ENCODE measurements around the gene MTMR4. TPM values are rescaled to one million over a fixed set of nuclear protein-coding genes. Genes with fewer than 3 reads are reported as not detected.
"Not testable (repeated sequence)": the region's sequence is repeated elsewhere in the genome, so short reads cannot be mapped to it uniquely, and the experiment has no call there.

The MTMR4 gene
- 11.3 TPM for total RNA-seq
- long read RNA-seq, full-length matches to known transcripts = 1 of 32 reads
- long read RNA-seq, partial matches to known transcripts = 30 of 32 reads
- long read RNA-seq, other reads (novel, unspliced or antisense) = 1 of 32 reads

- intact Hi-C loops (cut with DNase I) = no loop called here
- DNase-seq = peak; percentile 91
- ATAC-seq (ENCODE audit: poor library complexity) = peak; percentile 52
Measured at GRCh38 chr17:58513965-58514769, at the start of gene MTMR4. Gene MTMR4 (minus strand): TSS chr17:58514638. CDS start chr17:58514407, 231 bp downstream.

GRCh38 chr17:58560511-58560910 is 46.1 kb upstream of the MTMR4 start:
- ATAC-seq (ENCODE audit: poor library complexity) (no peak), DNase-seq (no peak)
- intact Hi-C loops (cut with DNase I) = no loop called here

DNA sequence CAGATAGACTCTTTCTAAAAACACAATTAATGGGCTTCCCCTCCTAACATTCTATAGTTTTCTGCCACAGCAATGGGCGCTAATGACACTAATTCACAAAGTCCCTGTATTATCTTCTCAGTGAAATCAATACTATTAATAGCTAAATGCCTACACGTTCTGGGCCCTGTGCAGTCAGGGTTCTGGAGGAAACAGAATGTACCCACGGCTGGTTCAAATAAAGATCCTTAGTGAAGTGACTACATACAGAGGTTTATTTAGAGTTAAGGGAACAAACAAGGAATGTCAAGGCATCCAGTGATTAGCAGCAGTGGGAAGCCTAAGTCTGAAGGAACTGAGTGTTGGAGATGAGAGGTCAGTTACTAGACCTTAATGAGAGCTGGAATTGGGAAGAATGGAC is 43.5 kb upstream of the MTMR4 start:
- DNase-seq = no peak
- ATAC-seq (ENCODE audit: poor library complexity) = peak; percentile 83
- intact Hi-C loops (cut with DNase I) = no loop called here

DNA sequence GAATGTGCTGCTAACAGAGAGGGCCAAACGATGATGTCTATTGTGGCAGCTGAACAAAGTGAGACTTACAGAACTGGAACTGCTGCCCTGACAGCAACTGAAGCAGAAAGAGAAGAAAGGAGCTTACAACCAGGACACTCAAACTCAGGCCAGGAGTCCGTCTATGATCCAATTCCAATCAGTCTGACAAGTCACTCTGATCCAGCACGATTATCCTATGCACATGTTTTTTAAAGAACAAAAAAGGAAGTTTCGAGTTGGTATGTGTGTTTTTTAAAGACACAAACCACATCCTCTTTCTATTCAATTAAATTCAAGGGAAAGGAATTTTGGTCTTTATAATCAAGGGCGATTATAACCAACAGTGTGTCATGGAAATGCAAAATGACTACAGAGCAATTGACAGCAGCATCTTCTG is 42.4 kb upstream of the MTMR4 start:
- ATAC-seq (ENCODE audit: poor library complexity) (no peak), DNase-seq (no peak)
- intact Hi-C loops (cut with DNase I) = no loop called here

GRCh38 chr17:58555109-58555508 is 40.7 kb upstream of the MTMR4 start:
- DNase-seq; intact Hi-C loops (cut with DNase I); ATAC-seq (ENCODE audit: poor library complexity): not testable (repeated sequence)

- ATAC-seq (ENCODE audit: poor library complexity) = no peak
- intact Hi-C loops (cut with DNase I) = no loop called here
Measured at GRCh38 chr17:58541249-58541648, 26.8 kb upstream of the MTMR4 start.

GRCh38 chr17:58539698-58540097 is 25.3 kb upstream of the MTMR4 start:
- intact Hi-C loops (cut with DNase I) = no loop called here
- no peak for ATAC-seq (ENCODE audit: poor library complexity)
- no peak for DNase-seq

More at GRCh38 chr17:58541249-58541648, 26.8 kb upstream of the MTMR4 start:
- no peak for DNase-seq

DNA sequence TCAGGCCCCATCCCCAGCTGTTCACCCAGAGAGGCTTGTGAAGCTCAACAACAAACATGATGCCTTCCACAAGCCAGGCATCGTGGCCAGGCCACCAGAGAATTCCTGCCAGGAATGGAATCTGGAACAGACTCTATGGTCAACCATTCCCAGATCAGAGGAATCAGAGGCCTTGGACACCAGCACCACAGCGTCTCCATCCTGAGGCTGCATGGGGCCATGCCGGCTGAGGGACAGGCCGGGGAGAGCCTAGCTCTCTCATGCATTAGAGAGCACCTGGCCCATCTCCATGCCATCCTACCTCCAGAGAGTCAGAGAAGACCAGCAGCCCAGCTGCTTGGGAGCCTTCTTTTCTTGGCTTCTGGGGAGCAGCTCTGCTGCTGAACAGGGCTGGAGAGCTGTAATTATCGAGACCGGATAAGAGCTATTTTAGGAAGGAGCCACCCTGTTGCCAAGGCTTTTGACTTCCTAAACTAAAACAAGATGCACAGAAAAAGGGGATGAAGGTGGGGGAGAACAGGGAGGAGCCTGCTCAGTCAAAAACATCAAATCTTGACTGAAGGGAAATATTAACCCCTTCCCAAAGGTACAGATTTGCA is 24.5 kb upstream of the MTMR4 start:
- peak; percentile 65 for ATAC-seq (ENCODE audit: poor library complexity)
- intact Hi-C loops (cut with DNase I) = no loop called here
- no peak for DNase-seq

- no peak for ATAC-seq (ENCODE audit: poor library complexity)
- intact Hi-C loops (cut with DNase I) = no loop called here
- DNase-seq = no peak
Measured at GRCh38 chr17:58537266-58537665, 22.8 kb upstream of the MTMR4 start.

DNA sequence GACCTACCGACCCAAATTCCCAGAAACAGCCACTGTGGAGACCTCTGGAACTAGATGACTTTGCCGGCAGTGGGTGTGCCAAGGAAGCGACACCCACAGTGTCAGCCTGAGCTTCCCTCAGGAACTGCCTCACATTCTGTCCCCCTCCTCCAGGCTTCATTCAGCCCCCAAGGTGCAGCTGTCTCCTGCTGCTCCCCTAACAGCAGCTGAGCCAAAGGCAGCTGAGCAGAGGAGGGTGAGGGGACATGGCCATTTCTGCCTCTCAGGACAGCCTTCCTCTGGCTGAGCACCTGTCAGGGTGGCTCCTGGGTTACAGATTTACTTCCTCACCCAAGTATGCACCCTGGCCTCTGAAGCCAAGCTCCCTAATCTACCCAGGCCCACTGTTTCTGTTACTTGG is 22.1 kb upstream of the MTMR4 start:
- intact Hi-C loops (cut with DNase I) = no loop called here
- no peak for DNase-seq
- ATAC-seq (ENCODE audit: poor library complexity) = no peak

DNA sequence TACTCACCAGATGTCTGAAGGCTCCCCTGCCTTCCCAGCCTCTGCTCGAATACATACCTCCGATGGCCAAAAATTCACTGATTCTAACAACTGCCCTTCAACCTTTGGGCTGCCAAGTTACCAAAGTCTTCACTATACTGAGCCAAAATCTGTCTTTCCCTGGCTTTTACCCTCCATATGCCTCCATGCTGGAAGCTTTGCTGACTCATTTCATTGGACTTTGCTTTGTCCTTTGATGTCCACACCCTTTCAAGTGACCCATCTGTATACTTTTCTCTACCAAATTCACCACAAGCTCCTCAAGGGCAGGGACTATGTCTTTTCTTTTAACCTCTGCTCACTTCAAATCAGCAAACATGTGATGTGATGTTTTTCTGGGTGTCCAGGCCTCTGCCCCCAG is 21.0 kb upstream of the MTMR4 start:
- DNase-seq = no peak
- ATAC-seq (ENCODE audit: poor library complexity) = no peak
- intact Hi-C loops (cut with DNase I) = no loop called here

GRCh38 chr17:58534901-58535421 is 20.5 kb upstream of the MTMR4 start:
- ATAC-seq (ENCODE audit: poor library complexity) (peak; percentile 66), DNase-seq (peak; percentile 55)
- intact Hi-C loops (cut with DNase I) = no loop called here

DNA sequence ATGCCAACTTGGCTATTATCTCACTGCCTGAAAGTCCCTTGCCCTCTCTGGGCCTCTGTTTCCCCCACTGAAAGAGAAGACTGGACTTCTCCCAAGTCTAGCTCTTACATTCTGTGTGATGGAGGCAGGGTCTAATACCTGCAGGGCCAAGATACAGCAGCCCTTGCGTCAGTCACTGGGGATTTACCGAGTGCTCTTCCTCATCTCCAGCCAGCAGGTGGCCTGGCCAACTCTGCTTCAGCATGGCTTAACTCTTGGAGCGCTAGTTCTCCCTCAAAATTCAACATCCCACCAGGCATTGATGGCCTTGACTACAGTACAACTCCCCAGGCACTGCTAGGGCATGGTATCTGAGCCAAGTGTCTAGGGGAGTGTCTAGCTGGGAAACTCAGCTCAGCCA is 19.9 kb upstream of the MTMR4 start:
- ATAC-seq (ENCODE audit: poor library complexity) = no peak
- no peak for DNase-seq
- intact Hi-C loops (cut with DNase I) = no loop called here

GRCh38 chr17:58533616-58534188 is 19.3 kb upstream of the MTMR4 start:
- no peak for DNase-seq
- intact Hi-C loops (cut with DNase I) = no loop called here
- ATAC-seq (ENCODE audit: poor library complexity) = no peak

- no peak for DNase-seq
- intact Hi-C loops (cut with DNase I) = no loop called here
- no peak for ATAC-seq (ENCODE audit: poor library complexity)
Measured at GRCh38 chr17:58532555-58532951, 18.1 kb upstream of the MTMR4 start.

DNA sequence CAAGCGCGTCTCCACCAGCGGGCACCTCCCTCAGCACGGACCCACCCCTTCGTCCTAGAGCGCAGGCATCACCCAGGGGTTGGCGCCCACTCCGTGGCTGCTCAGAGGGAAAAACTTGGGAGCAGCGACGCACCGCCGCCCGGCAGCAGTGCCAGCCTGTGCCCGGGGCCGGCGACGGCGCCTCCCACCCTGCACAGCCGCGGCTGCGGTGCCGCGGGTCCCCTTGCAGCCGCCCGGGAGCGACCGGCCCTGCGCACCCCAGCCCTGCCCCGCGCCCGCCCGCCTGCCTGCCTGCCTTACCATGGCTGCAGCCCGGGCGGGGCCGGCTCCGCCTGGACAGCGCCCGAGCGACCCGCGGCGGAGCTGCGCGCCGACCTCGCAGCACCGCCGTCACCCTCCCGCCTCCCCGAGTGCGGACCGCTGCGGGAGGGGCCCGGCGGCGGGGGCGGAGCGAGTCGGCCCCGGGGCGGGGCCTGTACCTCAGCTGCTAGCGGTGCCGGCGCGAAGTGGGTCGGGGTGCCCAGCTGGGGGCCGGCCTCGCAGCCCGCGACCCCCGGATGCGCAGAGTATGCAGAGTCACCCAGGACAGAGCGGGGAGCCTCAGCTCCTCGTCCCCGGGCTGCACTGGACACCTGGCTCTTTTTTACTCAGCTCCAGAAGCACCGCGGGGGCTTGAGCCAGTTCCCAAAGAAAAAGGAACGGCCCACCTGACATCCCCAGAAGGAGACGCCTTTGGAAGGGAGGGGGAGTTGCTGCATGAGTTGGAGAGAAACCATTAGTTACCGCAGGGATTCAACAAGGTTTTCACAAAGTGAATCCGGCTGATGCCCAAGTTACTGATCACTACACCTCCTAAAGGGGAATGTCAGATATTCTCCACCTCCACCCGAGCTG is 17.5 kb upstream of the MTMR4 start:
- DNase-seq = peak; percentile 83
- intact Hi-C loops (cut with DNase I) = no loop called here
- ATAC-seq (ENCODE audit: poor library complexity) = peak; percentile 90

DNA sequence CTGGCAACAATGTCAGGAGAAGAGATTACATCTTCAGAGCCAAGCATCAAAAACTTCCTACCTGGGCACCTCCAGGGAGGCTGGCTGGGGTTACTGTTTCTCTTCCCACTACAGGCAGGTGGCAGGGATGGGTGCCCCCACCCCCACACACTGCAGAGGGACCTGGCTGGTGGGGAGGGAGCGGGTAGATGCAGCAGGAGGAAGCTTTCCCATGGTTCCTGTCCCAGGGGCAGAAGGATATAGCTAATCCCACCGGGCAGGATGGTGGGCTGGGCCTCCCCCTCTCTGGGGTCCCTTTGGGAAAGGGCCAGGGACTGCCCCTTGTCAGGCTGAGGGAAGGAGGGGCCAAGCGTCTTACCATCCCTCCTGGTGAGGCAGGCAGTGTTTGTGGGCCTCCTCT is 16.7 kb upstream of the MTMR4 start:
- intact Hi-C loops (cut with DNase I) = no loop called here
- no peak for DNase-seq
- ATAC-seq (ENCODE audit: poor library complexity) = no peak

DNA sequence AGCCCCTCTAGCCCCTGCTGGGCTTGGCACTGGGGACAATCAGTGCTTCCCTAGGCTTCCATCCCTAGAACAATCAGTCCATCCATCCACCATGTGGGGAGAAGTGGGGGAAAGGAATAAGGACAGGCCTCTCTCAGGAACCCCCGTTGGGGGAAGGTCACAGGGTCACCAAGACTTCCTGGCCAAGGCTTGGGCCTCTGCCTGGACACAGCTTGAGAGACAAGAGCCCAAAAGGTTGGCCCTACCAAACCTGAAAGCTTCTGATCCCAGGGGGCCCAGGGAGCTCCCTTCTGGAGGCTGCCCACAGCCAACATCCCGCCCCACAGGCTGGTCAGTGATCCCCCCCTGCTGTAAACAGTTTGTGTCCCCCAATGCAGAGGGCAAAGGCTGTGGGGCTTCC is 16.2 kb upstream of the MTMR4 start:
- no peak for ATAC-seq (ENCODE audit: poor library complexity)

DNA sequence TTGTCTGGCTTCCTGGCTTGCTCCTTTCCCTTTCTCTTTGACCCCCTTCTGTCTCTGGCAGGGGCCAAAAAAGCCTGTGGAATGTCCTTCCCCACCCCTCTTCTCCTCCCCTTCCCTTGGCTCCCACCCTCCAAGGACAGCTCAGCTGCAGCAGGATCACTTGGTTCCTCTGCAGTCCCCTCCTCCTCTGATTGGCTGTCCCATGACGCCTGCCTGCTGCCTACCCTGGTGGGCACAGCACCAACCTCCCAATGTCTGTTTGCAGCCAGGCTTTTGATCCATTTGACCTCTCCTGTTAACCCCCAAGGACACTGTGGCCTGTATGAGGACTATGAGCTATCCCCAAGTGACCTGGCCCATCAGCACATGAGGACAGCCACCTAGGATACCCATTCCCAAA is 14.8 kb upstream of the MTMR4 start:
- DNase-seq (no peak), ATAC-seq (ENCODE audit: poor library complexity) (no peak)
- intact Hi-C loops (cut with DNase I) = no loop called here

More for the DNA sequence above, 16.2 kb upstream of the MTMR4 start:
- intact Hi-C loops (cut with DNase I) = no loop called here
- no peak for DNase-seq
